HG03159 (cell line): ENCODE results near the gene SPP1.
"Not testable (repeated sequence)": the region's sequence is repeated elsewhere in the genome, so short reads cannot be mapped to it uniquely, and the experiment has no call there.

ENCODE experiments used
- ATAC-seq: cut with Tn5 transposase; IDR thresholded peaks from one replicate; pipeline ENCODE4 v1.9.1; 2021; ENCODE audit warnings: mild to moderate bottlenecking, moderate library complexity; ENCODE audit not compliant: unreplicated experiment

SPP1 gene

GRCh38 chr4:87985097-87985886, 9.8 kb downstream of the SPP1 start:
- ATAC-seq, result peak; percentile 80

GRCh38 chr4:87985887-87986200, 10.3 kb downstream of the SPP1 start:
- no peak for ATAC-seq

GRCh38 chr4:87986508-87986907, 11.0 kb downstream of the SPP1 start:
- ATAC-seq, result no peak

GRCh38 chr4:87989765-87990164, 14.3 kb downstream of the SPP1 start:
- no peak for ATAC-seq

GRCh38 chr4:87995435-87995834, 19.9 kb downstream of the SPP1 start:
- ATAC-seq, result no peak

- not testable (repeated sequence) for ATAC-seq
Observed at GRCh38 chr4:87999191-87999691, 23.7 kb downstream of the SPP1 start.

GRCh38 chr4:88001871-88002270, 26.4 kb downstream of the SPP1 start:
- no peak for ATAC-seq

- ATAC-seq, result no peak
Observed at GRCh38 chr4:88002786-88003185, 27.3 kb downstream of the SPP1 start.

- no peak for ATAC-seq
Observed at GRCh38 chr4:88003261-88003660, 27.7 kb downstream of the SPP1 start.

GRCh38 chr4:88005076-88005475, 29.6 kb downstream of the SPP1 start:
- ATAC-seq, result no peak

GRCh38 chr4:88005946-88006345, 30.4 kb downstream of the SPP1 start:
- no peak for ATAC-seq

GRCh38 chr4:88006956-88007303, 31.4 kb downstream of the SPP1 start:
- no peak for ATAC-seq

- peak; percentile 83 for ATAC-seq
Observed at GRCh38 chr4:88007304-88008121, 32.0 kb downstream of the SPP1 start, which contains the start of gene PKD2. PKD2 (plus strand) TSS chr4:88007635; CDS start chr4:88007734, 99 bp downstream.

GRCh38 chr4:88008122-88008742, 32.7 kb downstream of the SPP1 start:
- ATAC-seq, result peak; percentile 33

GRCh38 chr4:88008743-88009171, 33.2 kb downstream of the SPP1 start:
- ATAC-seq, result no peak

- no peak for ATAC-seq
Observed at GRCh38 chr4:88009871-88010270, 34.4 kb downstream of the SPP1 start.

GRCh38 chr4:88010966-88011365, 35.5 kb downstream of the SPP1 start:
- ATAC-seq, result no peak

- peak; percentile 62 for ATAC-seq
Observed at GRCh38 chr4:88012647-88013046, 37.1 kb downstream of the SPP1 start.

- no peak for ATAC-seq
Observed at GRCh38 chr4:88014386-88014905, 38.9 kb downstream of the SPP1 start.

- ATAC-seq, result no peak
Observed at GRCh38 chr4:88015659-88016295, 40.3 kb downstream of the SPP1 start.
